GM21526 (cell line): ENCODE data around the gene GPR180.

Source experiments
- ATAC-seq: cut with Tn5 transposase; IDR thresholded peaks from one replicate; pipeline ENCODE4 v1.9.1; 2021; ENCODE audit warnings: moderate library complexity; ENCODE audit not compliant: unreplicated experiment, low FRiP score

Gene GPR180

GRCh38 chr13:94601446-94602431 lies at the start of gene GPR180:
GPR180 (plus strand) TSS chr13:94601857; CDS start chr13:94601928, 71 bp downstream.
- peak; percentile 99 for ATAC-seq

GRCh38 chr13:94552095-94552494 lies 49.6 kb upstream of the GPR180 start:
- ATAC-seq, result no peak

- ATAC-seq, result no peak
Measured at GRCh38 chr13:94553766-94554165, 47.9 kb upstream of the GPR180 start.

- no peak for ATAC-seq
Measured at GRCh38 chr13:94556041-94556440, 45.6 kb upstream of the GPR180 start.

- no peak for ATAC-seq
Measured at GRCh38 chr13:94556621-94557020, 45.0 kb upstream of the GPR180 start.

- no peak for ATAC-seq
Measured at GRCh38 chr13:94557684-94558235, 43.9 kb upstream of the GPR180 start.

GRCh38 chr13:94558716-94559115 lies 42.9 kb upstream of the GPR180 start:
- no peak for ATAC-seq

GRCh38 chr13:94559222-94559795 lies 42.3 kb upstream of the GPR180 start:
- no peak for ATAC-seq

- no peak for ATAC-seq
Measured at GRCh38 chr13:94560116-94560515, 41.5 kb upstream of the GPR180 start.

- no peak for ATAC-seq
Measured at GRCh38 chr13:94561126-94561525, 40.5 kb upstream of the GPR180 start.

GRCh38 chr13:94567581-94567980 lies 34.1 kb upstream of the GPR180 start:
- ATAC-seq, result no peak

- no peak for ATAC-seq
Measured at GRCh38 chr13:94568443-94568842, 33.2 kb upstream of the GPR180 start.

GRCh38 chr13:94569615-94570014 lies 32.0 kb upstream of the GPR180 start:
- no peak for ATAC-seq

- no peak for ATAC-seq
Measured at GRCh38 chr13:94579063-94579462, 22.6 kb upstream of the GPR180 start.

- no peak for ATAC-seq
Measured at GRCh38 chr13:94583926-94584325, 17.7 kb upstream of the GPR180 start.

- ATAC-seq, result no peak
Measured at GRCh38 chr13:94585543-94586101, 16.0 kb upstream of the GPR180 start.

- ATAC-seq, result no peak
Measured at GRCh38 chr13:94586371-94586770, 15.3 kb upstream of the GPR180 start.

- ATAC-seq, result no peak
Measured at GRCh38 chr13:94588541-94588940, 13.1 kb upstream of the GPR180 start.

GRCh38 chr13:94590744-94591143 lies 10.9 kb upstream of the GPR180 start:
- ATAC-seq, result peak; percentile 51

- peak; percentile 47 for ATAC-seq
Measured at GRCh38 chr13:94595001-94595949, 6.4 kb upstream of the GPR180 start.
